ENCODE measurements around the gene IL31.

Gene IL31

GRCh38 chr12:122138616-122139015 is 35.4 kb downstream of the IL31 start:
- TF ChIP-seq SIN3A (IDR thresholded peaks at IDR 0.05; ENCODE audit: borderline replicate concordance, insufficient read depth, low read length) (no peak), FOXP2 (optimal IDR thresholded peaks at IDR 0.05; ENCODE audit: borderline replicate concordance, extremely low read depth, extremely low read length, insufficient read depth) (no peak), POLR2AphosphoS5 (IDR thresholded peaks at IDR 0.05; ENCODE audit: low read depth, low read length) (no peak), TAF1 (IDR thresholded peaks at IDR 0.05; ENCODE audit: borderline replicate concordance, insufficient read depth, low read length) (no peak)
- TF ChIP-seq, protein P1, sequence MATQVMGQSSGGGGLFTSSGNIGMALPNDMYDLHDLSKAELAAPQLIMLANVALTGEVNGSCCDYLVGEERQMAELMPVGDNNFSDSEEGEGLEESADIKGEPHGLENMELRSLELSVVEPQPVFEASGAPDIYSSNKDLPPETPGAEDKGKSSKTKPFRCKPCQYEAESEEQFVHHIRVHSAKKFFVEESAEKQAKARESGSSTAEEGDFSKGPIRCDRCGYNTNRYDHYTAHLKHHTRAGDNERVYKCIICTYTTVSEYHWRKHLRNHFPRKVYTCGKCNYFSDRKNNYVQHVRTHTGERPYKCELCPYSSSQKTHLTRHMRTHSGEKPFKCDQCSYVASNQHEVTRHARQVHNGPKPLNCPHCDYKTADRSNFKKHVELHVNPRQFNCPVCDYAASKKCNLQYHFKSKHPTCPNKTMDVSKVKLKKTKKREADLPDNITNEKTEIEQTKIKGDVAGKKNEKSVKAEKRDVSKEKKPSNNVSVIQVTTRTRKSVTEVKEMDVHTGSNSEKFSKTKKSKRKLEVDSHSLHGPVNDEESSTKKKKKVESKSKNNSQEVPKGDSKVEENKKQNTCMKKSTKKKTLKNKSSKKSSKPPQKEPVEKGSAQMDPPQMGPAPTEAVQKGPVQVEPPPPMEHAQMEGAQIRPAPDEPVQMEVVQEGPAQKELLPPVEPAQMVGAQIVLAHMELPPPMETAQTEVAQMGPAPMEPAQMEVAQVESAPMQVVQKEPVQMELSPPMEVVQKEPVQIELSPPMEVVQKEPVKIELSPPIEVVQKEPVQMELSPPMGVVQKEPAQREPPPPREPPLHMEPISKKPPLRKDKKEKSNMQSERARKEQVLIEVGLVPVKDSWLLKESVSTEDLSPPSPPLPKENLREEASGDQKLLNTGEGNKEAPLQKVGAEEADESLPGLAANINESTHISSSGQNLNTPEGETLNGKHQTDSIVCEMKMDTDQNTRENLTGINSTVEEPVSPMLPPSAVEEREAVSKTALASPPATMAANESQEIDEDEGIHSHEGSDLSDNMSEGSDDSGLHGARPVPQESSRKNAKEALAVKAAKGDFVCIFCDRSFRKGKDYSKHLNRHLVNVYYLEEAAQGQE (IDR thresholded peaks at IDR 0.05; ENCODE audit: insufficient read depth in 1 of 2, low read depth in 2 of 2, low read length in 2 of 2): no peak

DNA sequence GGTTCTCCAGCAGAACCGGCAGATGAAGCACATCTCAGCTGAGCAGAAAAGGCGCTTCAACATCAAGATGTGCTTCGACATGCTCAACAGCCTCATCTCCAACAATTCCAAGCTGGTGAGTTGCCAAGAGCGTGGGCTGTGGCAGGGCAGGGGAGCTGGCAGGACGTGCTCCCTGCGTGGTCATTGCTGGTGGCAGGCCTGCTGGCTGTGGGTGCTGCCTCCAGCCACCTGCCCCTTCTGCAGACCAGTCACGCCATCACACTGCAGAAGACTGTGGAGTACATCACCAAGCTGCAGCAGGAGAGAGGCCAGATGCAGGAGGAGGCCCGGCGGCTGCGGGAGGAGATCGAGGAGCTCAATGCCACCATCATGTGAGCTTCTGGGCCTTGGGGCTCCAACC is 35.8 kb downstream of the IL31 start:
- no peak for TF ChIP-seq POLR2AphosphoS5 (IDR thresholded peaks at IDR 0.05; ENCODE audit: low read depth, low read length)
- TF ChIP-seq, protein P1 (IDR thresholded peaks at IDR 0.05; ENCODE audit: insufficient read depth in 1 of 2, low read depth in 2 of 2, low read length in 2 of 2): no peak
- no peak for TF ChIP-seq TAF1 (IDR thresholded peaks at IDR 0.05; ENCODE audit: borderline replicate concordance, insufficient read depth, low read length)
- TF ChIP-seq SIN3A (IDR thresholded peaks at IDR 0.05; ENCODE audit: borderline replicate concordance, insufficient read depth, low read length): no peak
- no peak for TF ChIP-seq FOXP2 (optimal IDR thresholded peaks at IDR 0.05; ENCODE audit: borderline replicate concordance, extremely low read depth, extremely low read length, insufficient read depth)

DNA sequence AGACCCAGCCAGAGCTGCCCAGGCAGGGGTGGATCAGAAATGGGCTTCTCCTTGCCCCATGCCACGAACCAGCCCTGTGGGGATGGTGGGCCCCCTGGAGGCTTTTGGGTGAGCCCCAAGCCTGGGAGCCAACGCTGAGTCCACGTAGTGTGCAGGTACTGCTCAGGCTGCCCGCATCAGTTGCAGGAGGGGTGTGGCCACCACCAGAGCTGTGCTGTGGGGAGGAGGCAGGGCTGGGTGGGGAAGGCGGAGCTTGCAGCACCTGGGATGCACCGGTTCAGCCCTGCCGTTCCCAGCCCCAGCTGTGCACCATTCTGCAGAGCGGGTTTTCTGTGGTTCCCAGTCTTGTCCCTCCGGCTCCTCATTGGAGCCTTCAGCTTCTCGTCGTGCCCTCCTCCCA is 36.3 kb downstream of the IL31 start:
- no peak for TF ChIP-seq TAF1 (IDR thresholded peaks at IDR 0.05; ENCODE audit: borderline replicate concordance, insufficient read depth, low read length)
- no peak for TF ChIP-seq SIN3A (IDR thresholded peaks at IDR 0.05; ENCODE audit: borderline replicate concordance, insufficient read depth, low read length)
- TF ChIP-seq POLR2AphosphoS5 (IDR thresholded peaks at IDR 0.05; ENCODE audit: low read depth, low read length): no peak
- TF ChIP-seq FOXP2 (optimal IDR thresholded peaks at IDR 0.05; ENCODE audit: borderline replicate concordance, extremely low read depth, extremely low read length, insufficient read depth): no peak
- TF ChIP-seq, protein P1 (IDR thresholded peaks at IDR 0.05; ENCODE audit: insufficient read depth in 1 of 2, low read depth in 2 of 2, low read length in 2 of 2): no peak

DNA sequence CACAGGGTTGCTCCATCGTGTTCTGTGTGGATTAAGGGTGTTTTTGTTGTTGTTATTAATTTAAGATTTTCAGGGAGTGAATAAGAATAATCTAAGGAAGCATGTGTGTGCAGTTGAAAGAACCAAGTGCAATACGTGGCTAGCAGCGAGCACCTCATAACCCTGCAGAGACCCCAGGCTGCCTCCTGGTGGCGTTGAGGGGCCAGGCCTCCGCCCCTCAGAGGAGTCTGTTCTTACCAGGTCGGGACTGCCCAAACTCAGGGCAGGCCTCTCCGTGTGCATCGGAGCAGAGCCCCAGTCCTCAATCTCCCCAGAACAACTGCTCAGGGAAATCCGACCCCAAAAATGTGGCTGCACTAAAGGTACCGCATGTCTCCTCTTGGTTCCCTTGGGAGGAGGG is 36.8 kb downstream of the IL31 start:
- no peak for TF ChIP-seq TAF1 (IDR thresholded peaks at IDR 0.05; ENCODE audit: borderline replicate concordance, insufficient read depth, low read length)
- TF ChIP-seq, protein P1 (IDR thresholded peaks at IDR 0.05; ENCODE audit: insufficient read depth in 1 of 2, low read depth in 2 of 2, low read length in 2 of 2): no peak
- TF ChIP-seq FOXP2 (optimal IDR thresholded peaks at IDR 0.05; ENCODE audit: borderline replicate concordance, extremely low read depth, extremely low read length, insufficient read depth): no peak
- TF ChIP-seq SIN3A (IDR thresholded peaks at IDR 0.05; ENCODE audit: borderline replicate concordance, insufficient read depth, low read length): no peak

Measured in PFSK-1 (cell line).